ENCODE data around the gene WASHC2C. TPM values are rescaled to one million over a fixed set of nuclear protein-coding genes. Genes with fewer than 3 reads are reported as not detected.

WASHC2C gene
- total RNA-seq, 1 experiment from 2014 or later: 18.6 TPM

Small RNA genes within 50 kb of the gene (small RNA-seq; reads per million reads assigned to genes)
- gene AC012044.1: not detected

Other genes with a start within 250 kb of the WASHC2C start
- 2.1 and 3.6 TPM in 2 replicates for gene ZFAND4, start 54.5 kb upstream of the WASHC2C start, total RNA-seq (2014; rRNA removed; shearing (Covaris generic))
- gene AGAP4, start 120.2 kb downstream of the WASHC2C start, total RNA-seq (2014; rRNA removed; shearing (Covaris generic)): 3.8 and 9.1 TPM in 2 replicates
- 189 and 211 TPM in 2 replicates for gene TIMM23, start 245.2 kb downstream of the WASHC2C start, total RNA-seq (2014; rRNA removed; shearing (Covaris generic))